Measurements from ENCODE around the gene TBC1D7. TPM values are rescaled to one million over a fixed set of nuclear protein-coding genes. Genes with fewer than 3 reads are reported as not detected.

Gene TBC1D7
- total RNA-seq, 1 donor from 2014 or later: 27.9 TPM

DNA sequence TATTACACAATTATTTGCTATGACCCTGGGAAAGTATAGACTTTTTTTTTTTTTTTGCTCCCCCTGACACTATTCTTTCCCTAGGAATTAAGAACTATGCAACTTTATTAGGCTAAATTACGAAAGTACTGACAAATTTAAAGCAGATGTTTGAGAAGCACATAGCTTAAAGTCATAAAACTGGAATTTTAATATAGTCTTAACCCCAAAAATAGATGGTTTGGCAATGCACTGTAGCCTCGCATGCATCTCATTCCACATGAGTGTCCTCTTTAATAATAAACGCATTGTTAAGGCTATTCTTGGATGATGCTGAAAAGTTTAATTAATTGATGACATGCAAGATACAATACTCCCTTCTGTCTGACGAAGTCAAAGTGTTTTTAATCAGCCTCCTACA is 49.3 kb downstream of the TBC1D7 start:
- Mint-ChIP-seq H3K27ac (ENCODE audit: unreplicated experiment) (no peak overlapping the region), H3K4me1 (ENCODE audit: low read depth, unreplicated experiment) (peaks cover 4% of the 10 kb centered on the region), H3K4me3 (ENCODE audit: unreplicated experiment) (no peak overlapping the region), H3K27me3 (ENCODE audit: low read depth, unreplicated experiment) (no peaks in the 10 kb centered on the region), H3K36me3 (ENCODE audit: low read depth, unreplicated experiment) (peaks cover 4% of the 10 kb centered on the region), H3K9me3 (ENCODE audit: unreplicated experiment) (no peaks in the 10 kb centered on the region)
- no peak for DNase-seq (ENCODE audit: low read depth)
- Histone ChIP-seq H3K9ac (ENCODE audit: low read length) (no peak overlapping the region), H3K79me2 (ENCODE audit: insufficient read depth, low read length) (no peaks in the 10 kb centered on the region), H2AFZ (ENCODE audit: low read depth, low read length) (no peak overlapping the region), H3K27ac (ENCODE audit: low read depth, low read length) (no peak overlapping the region), H3K27me3 (ENCODE audit: insufficient read depth, low read length) (no peaks in the 10 kb centered on the region), H3K9me3 (ENCODE audit: insufficient read depth, low read depth, low read length) (no peaks in the 10 kb centered on the region), H3K4me1 (ENCODE audit: insufficient read depth, low read length) (no peaks in the 10 kb centered on the region), H3K36me3 (ENCODE audit: insufficient read depth, low read length) (no peaks in the 10 kb centered on the region), H3K4me2 (ENCODE audit: low read length) (no peak overlapping the region), H4K20me1 (ENCODE audit: insufficient read depth, low read length) (no peaks in the 10 kb centered on the region), H3K4me3 (ENCODE audit: insufficient read depth, low read depth, low read length) (no peak overlapping the region)
- no peak for FAIRE-seq
- TF ChIP-seq EZH2 (IDR thresholded peaks at IDR 0.05; ENCODE audit: insufficient read depth, low read length): no peak
- TF ChIP-seq, protein P1, sequence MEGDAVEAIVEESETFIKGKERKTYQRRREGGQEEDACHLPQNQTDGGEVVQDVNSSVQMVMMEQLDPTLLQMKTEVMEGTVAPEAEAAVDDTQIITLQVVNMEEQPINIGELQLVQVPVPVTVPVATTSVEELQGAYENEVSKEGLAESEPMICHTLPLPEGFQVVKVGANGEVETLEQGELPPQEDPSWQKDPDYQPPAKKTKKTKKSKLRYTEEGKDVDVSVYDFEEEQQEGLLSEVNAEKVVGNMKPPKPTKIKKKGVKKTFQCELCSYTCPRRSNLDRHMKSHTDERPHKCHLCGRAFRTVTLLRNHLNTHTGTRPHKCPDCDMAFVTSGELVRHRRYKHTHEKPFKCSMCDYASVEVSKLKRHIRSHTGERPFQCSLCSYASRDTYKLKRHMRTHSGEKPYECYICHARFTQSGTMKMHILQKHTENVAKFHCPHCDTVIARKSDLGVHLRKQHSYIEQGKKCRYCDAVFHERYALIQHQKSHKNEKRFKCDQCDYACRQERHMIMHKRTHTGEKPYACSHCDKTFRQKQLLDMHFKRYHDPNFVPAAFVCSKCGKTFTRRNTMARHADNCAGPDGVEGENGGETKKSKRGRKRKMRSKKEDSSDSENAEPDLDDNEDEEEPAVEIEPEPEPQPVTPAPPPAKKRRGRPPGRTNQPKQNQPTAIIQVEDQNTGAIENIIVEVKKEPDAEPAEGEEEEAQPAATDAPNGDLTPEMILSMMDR (IDR thresholded peaks at IDR 0.05; ENCODE audit: insufficient read depth, low read depth, low read length): no peak

DNA sequence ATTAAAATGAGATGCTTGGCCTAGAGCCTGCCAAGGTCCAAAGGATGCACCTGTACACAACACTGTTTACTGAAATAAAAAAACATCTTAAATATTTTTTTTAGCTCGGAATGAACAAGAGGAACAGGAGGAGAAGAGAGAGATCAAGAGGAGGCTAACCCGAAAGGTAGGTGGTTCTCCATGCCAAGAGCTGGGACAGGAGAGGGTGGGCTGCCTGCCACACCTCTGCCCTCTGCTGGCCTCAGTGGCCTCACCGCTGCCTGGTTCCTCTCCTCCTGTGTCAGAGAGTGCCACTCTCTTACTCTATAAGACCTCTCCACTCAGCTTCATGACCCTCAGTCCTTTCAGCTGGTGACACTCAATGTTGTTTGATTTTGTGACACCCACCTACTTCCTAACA is 50.2 kb downstream of the TBC1D7 start:
- no peaks in the 10 kb centered on the region for H3K9me3 ChIP-seq (ENCODE audit: insufficient read depth, low read depth, low read length)
- no peaks in the 10 kb centered on the region for H3K36me3 ChIP-seq (ENCODE audit: insufficient read depth, low read length)
- H3K27ac ChIP-seq (ENCODE audit: low read depth, low read length): no peak overlapping the region
- no peak overlapping the region for H3K9ac ChIP-seq (ENCODE audit: low read length)
- no peak overlapping the region for H3K4me2 ChIP-seq (ENCODE audit: low read length)
- no peaks in the 10 kb centered on the region for H4K20me1 ChIP-seq (ENCODE audit: insufficient read depth, low read length)
- TF ChIP-seq EZH2 (IDR thresholded peaks at IDR 0.05; ENCODE audit: insufficient read depth, low read length): no peak
- TF ChIP-seq, protein P1 (IDR thresholded peaks at IDR 0.05; ENCODE audit: insufficient read depth, low read depth, low read length): no peak
- DNase-seq (ENCODE audit: low read depth) (no peak), FAIRE-seq (no peak)
- Mint-ChIP-seq H3K27me3 (ENCODE audit: low read depth, unreplicated experiment) (no peaks in the 10 kb centered on the region), H3K36me3 (ENCODE audit: low read depth, unreplicated experiment) (peaks cover 4% of the 10 kb centered on the region), H3K4me1 (ENCODE audit: low read depth, unreplicated experiment) (peaks cover 12% of the 10 kb centered on the region), H3K4me3 (ENCODE audit: unreplicated experiment) (no peak overlapping the region), H3K9me3 (ENCODE audit: unreplicated experiment) (no peaks in the 10 kb centered on the region), H3K27ac (ENCODE audit: unreplicated experiment) (no peak overlapping the region)
- no peaks in the 10 kb centered on the region for H3K79me2 ChIP-seq (ENCODE audit: insufficient read depth, low read length)
- H3K4me1 ChIP-seq (ENCODE audit: insufficient read depth, low read length): no peaks in the 10 kb centered on the region
- H2AFZ ChIP-seq (ENCODE audit: low read depth, low read length): no peak overlapping the region
- no peak overlapping the region for H3K4me3 ChIP-seq (ENCODE audit: insufficient read depth, low read depth, low read length)
- H3K27me3 ChIP-seq (ENCODE audit: insufficient read depth, low read length): no peaks in the 10 kb centered on the region

DNA sequence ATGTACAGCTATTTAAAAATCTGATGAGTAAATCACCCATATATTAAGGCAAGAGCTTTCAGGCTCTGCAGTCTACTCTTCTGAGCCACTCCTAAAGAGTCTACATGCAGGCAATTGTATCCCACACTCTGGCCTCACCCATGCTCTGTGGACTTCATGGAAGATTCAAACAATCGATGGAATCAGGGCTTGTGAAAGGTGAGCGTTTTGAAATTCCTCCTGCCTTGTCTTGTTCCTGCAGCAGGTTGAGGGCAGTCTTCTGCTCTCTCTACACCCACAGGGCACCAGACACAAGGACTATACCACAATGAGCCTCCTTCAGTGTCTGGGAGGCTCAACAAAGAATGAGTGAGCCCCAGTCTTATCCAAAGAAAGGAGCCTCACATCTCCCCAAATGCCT is 51.1 kb downstream of the TBC1D7 start:
- Mint-ChIP-seq H3K4me3 (ENCODE audit: unreplicated experiment) (no peak overlapping the region), H3K4me1 (ENCODE audit: low read depth, unreplicated experiment) (peaks cover 21% of the 10 kb centered on the region)
- FAIRE-seq: no peak

More for the DNA sequence above, 51.1 kb downstream of the TBC1D7 start:
- TF ChIP-seq, protein P1 (IDR thresholded peaks at IDR 0.05; ENCODE audit: insufficient read depth, low read depth, low read length): no peak
- TF ChIP-seq EZH2 (IDR thresholded peaks at IDR 0.05; ENCODE audit: insufficient read depth, low read length): no peak
- Histone ChIP-seq H3K36me3 (ENCODE audit: insufficient read depth, low read length) (no peaks in the 10 kb centered on the region), H3K9me3 (ENCODE audit: insufficient read depth, low read depth, low read length) (no peaks in the 10 kb centered on the region), H3K9ac (ENCODE audit: low read length) (no peak overlapping the region), H3K27me3 (ENCODE audit: insufficient read depth, low read length) (no peaks in the 10 kb centered on the region), H3K4me1 (ENCODE audit: insufficient read depth, low read length) (no peaks in the 10 kb centered on the region), H3K79me2 (ENCODE audit: insufficient read depth, low read length) (no peaks in the 10 kb centered on the region), H3K4me2 (ENCODE audit: low read length) (no peak overlapping the region), H4K20me1 (ENCODE audit: insufficient read depth, low read length) (no peaks in the 10 kb centered on the region), H3K27ac (ENCODE audit: low read depth, low read length) (no peak overlapping the region), H2AFZ (ENCODE audit: low read depth, low read length) (no peak overlapping the region), H3K4me3 (ENCODE audit: insufficient read depth, low read depth, low read length) (no peak overlapping the region)
- no peaks in the 10 kb centered on the region for H3K9me3 Mint-ChIP-seq (ENCODE audit: unreplicated experiment)
- H3K27me3 Mint-ChIP-seq (ENCODE audit: low read depth, unreplicated experiment): no peaks in the 10 kb centered on the region
- H3K27ac Mint-ChIP-seq (ENCODE audit: unreplicated experiment): no peak overlapping the region
- no peak for DNase-seq (ENCODE audit: low read depth)
- peaks cover 4% of the 10 kb centered on the region for H3K36me3 Mint-ChIP-seq (ENCODE audit: low read depth, unreplicated experiment)
